Neural crest cell (in vitro differentiated cells): ENCODE data around the gene TNK2. TPM values are rescaled to one million over a fixed set of nuclear protein-coding genes. Genes with fewer than 3 reads are reported as not detected.
"Not testable (repeated sequence)": the region's sequence is repeated elsewhere in the genome, so short reads cannot be mapped to it uniquely, and the experiment has no call there.

Experiments used
- DNase-seq: peaks from one replicate; pipeline ENCODE4 v3.0.0; 2021; ENCODE audit warnings: low read depth, mixed read lengths, low spot score
- H3K27ac Mint-ChIP-seq: one replicate; pipeline ENCODE4 v1.8.0; 2021; ENCODE audit warnings: mild to moderate bottlenecking, mixed read lengths; ENCODE audit not compliant: unreplicated experiment
- H3K27me3 Mint-ChIP-seq: 2 replicates; pipeline ENCODE4 v1.8.0; 2021; ENCODE audit warnings: low read depth, mild to moderate bottlenecking, mixed read lengths
- H3K36me3 Mint-ChIP-seq: 2 replicates; pipeline ENCODE4 v1.8.0; 2021; ENCODE audit warnings: low read depth, mild to moderate bottlenecking, mixed read lengths
- H3K4me1 Mint-ChIP-seq: 2 replicates; pipeline ENCODE4 v1.8.0; 2021; ENCODE audit warnings: mixed read lengths
- H3K4me3 Mint-ChIP-seq: one replicate; pipeline ENCODE4 v1.8.0; 2021; ENCODE audit warnings: mild to moderate bottlenecking, mixed read lengths
- H3K9me3 Mint-ChIP-seq: 2 replicates; pipeline ENCODE4 v1.8.0; 2021; ENCODE audit warnings: mixed read lengths
- CTCF ChIP-seq: fragments of 200-600 bp; sonication (generic); conservative IDR thresholded peaks from 2 replicates; pipeline ENCODE4 v1.5.0; 2021; ENCODE audit warnings: antibody characterized with exemption, mild to moderate bottlenecking
- microRNA-seq: library from miRNA; unstranded; fragments of <30 nt; microRNA quantifications from one replicate; pipeline ENCODE4, GENCODE V29; 2020
- total RNA-seq: library from RNA; stranded (reverse); gene quantifications from 2 replicates; pipeline ENCODE4 v1.2.1, GENCODE V29; 2021

TNK2 gene
- total RNA-seq, 1 donor from 2014 or later: 54.9 TPM

GRCh38 chr3:195817578-195818135 is 90.7 kb downstream of the TNK2 start:
- Mint-ChIP-seq H3K9me3 (no peaks in the 10 kb centered on the region), H3K27me3 (peaks cover 3% of the 10 kb centered on the region), H3K4me3 (no peak overlapping the region), H3K36me3 (no peaks in the 10 kb centered on the region), H3K4me1 (no peaks in the 10 kb centered on the region), H3K27ac (no peak overlapping the region)
- TF ChIP-seq CTCF: no peak
- no peak for DNase-seq

GRCh38 chr3:195816276-195816913 is 92.0 kb downstream of the TNK2 start:
- H3K27me3 Mint-ChIP-seq: peaks cover 15% of the 10 kb centered on the region
- H3K27ac Mint-ChIP-seq, H3K4me1 Mint-ChIP-seq, H3K9me3 Mint-ChIP-seq, H3K4me3 Mint-ChIP-seq, DNase-seq, H3K36me3 Mint-ChIP-seq: not testable (repeated sequence)

- DNase-seq: no peak
- no peak for TF ChIP-seq CTCF
- no peak overlapping the region for H3K4me3 Mint-ChIP-seq
- H3K27me3 Mint-ChIP-seq: peaks cover 20% of the 10 kb centered on the region
- peaks cover 4% of the 10 kb centered on the region for H3K4me1 Mint-ChIP-seq
- no peak overlapping the region for H3K27ac Mint-ChIP-seq
- no peaks in the 10 kb centered on the region for H3K9me3 Mint-ChIP-seq
- no peaks in the 10 kb centered on the region for H3K36me3 Mint-ChIP-seq
Observed at GRCh38 chr3:195815169-195815771, 93.1 kb downstream of the TNK2 start.

GRCh38 chr3:195813916-195814640 is 94.3 kb downstream of the TNK2 start:
- DNase-seq: no peak
- Mint-ChIP-seq H3K4me3 (no peak overlapping the region), H3K9me3 (no peaks in the 10 kb centered on the region), H3K4me1 (peaks cover 8% of the 10 kb centered on the region), H3K27me3 (peaks cover 20% of the 10 kb centered on the region), H3K27ac (no peak overlapping the region), H3K36me3 (no peaks in the 10 kb centered on the region)
- TF ChIP-seq CTCF: no peak

Small RNA genes within 50 kb of the gene (microRNA-seq; reads per million reads assigned to microRNA genes)
- gene MIR6829: not detected

Other genes starting within 250 kb of the TNK2 start
- 2.3 and 3.0 TPM in 2 replicates for gene MUC20, start 187.6 kb downstream of the TNK2 start, total RNA-seq
- not detected in 2 replicates for gene MUC4, start 96.6 kb downstream of the TNK2 start, total RNA-seq
- gene TFRC, start 173.5 kb upstream of the TNK2 start, total RNA-seq: 81.2 and 84.4 TPM in 2 replicates